GM21825 (cell line): Measurements from ENCODE around the gene TMEM205.

ENCODE experiments used
- ATAC-seq: cut with Tn5 transposase; IDR thresholded peaks from one replicate; pipeline ENCODE4 v1.9.1; 2021; ENCODE audit warnings: mild to moderate bottlenecking, moderate library complexity; ENCODE audit not compliant: unreplicated experiment

TMEM205 gene

DNA sequence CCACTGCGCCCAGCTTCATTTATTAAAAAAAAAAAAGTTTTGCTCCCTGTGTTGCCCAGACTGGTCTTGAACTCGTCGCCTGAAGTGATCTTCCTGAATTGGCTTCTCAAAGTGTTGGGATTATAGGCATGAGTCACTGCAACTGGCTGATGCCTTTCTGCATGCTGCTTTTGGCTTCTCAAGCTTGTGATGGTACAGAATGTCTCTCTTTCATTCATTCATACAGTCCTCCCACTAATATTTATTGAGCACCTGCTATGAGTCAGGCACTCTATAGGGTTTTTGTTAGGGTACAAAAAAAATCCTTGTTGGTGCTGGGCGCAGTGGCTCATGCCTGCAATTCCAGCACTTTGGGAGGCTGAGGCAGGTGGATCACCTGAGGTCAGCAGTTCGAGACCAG is 41.1 kb downstream of the TMEM205 start:
- no peak for ATAC-seq

DNA sequence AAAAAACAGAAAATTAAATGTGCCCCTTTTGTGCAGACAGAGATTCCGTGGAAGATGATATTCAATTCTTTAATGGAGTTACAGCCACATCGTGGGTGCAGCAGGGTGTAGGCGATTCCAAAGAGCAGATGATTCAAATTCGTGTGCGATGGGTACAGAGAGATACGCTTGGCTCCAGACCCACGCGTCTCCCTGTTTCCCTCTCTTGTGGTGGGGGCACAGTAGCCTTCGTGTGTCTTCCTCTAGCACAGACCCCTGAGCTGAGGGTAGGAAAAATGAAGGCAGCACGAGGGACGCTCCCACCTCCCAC is 45.3 kb downstream of the TMEM205 start:
- ATAC-seq: no peak

DNA sequence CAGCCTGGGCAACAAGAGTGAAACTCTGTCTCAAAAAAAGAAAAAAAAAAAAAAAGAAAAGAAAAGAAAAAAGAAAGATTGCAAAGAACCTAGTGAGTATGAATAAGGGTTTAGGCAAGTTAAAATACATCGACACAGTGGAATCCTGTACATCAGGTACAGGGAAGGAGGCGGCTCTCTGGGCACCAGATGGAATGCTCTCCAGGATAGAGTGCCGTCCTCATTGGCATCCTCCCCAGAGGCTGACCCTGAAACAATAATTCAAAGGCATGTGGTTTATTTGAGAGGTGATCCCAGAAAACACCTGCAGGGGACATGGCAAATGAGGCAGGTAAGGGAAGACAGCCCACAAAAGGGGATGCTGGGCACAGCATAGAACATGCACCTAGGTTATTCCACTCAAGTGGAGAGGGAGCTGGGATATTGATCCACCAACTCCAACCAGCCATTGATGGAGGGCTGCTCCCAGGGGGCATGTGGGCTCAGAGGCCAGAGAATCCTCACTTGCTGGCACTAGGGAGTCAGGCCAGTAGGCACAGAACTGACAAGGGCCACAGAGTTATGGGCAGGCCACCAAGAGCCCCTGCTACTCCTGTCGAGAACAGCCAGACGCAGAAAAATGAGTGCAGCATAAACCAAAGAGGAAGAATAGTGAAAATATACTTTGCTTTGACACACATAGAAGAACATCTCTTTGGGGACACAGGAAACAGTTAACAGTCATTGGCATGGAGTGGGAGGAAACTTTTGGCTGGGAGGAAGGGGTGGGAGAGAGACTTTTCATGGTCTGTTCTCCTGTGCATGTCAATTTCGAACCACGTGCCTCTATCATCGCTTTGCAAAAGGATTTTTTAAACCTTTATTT is 45.9 kb downstream of the TMEM205 start:
- no peak for ATAC-seq

DNA sequence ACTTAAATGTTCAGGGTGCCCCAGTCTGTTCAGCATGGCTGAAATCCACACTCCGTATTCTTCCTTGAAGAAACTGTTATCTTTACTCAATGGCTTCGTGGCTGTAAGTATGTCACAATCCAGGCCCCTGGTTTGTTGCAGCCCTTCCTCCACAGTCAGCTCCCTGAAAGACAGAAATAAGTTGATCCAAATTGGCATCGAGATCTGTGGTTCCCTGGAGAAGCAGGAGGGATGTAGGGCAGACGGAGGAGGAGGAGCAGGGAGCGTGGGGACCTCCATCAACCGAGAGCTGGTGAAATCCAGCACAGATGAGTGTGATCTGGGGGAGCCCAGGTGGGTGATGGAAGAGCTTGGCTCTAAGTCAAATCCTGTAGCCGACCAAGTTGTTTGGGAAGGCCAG is 49.8 kb downstream of the TMEM205 start:
- no peak for ATAC-seq

DNA sequence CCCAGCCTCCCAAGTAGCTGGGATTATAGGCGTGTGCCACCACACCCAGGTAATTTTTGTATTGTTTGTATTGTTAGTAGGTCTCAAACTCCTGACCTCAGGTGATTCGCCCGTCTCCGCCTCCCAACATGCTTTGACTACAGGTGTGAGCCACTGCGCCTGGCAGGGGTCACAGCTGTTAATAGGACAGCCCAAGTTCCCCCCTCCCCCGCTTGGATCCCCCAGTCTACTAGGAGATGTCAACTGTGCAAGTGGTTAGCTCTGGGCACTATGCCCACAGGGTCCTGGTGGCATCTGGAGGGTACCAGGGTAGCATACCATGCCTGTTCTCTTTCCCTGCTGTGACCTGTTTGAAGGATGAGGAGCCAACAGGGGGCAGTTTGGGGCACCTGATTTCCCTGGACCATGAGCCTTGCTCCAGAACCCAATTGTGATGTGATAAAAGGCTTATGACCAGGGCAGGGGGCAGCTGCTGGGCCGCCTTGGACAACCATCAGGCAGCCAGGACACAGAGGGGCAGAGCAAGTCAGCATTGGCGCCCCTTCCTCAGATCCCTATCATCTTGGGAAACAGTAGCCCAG is 50.3 kb downstream of the TMEM205 start, which contains the start of gene TSPAN16:
Gene TSPAN16 (plus strand): TSS at position 496 of the 581 bp plus-strand sequence. CDS start 138 bp downstream, outside the sequence.
- ATAC-seq: no peak

DNA sequence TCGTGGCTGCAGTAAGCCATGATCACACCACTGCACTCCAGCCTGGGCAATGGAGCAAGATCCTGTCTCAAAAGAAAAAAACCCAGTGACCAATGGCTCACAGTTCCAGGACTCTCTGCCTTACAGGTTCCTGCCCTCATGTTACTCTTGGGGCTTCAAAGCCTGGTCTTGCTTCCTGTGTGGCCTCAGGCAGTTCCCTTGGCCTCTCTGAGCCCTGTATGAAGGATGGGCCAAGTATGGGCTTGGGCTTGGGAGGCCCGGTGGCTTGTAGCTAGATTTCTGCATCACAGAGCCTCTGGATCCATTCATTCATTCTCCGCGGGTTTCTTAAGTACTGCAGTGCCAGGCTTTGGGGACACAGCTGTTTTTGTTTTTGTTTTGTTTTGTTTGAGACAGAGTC is 50.9 kb downstream of the TMEM205 start:
- ATAC-seq: no peak

DNA sequence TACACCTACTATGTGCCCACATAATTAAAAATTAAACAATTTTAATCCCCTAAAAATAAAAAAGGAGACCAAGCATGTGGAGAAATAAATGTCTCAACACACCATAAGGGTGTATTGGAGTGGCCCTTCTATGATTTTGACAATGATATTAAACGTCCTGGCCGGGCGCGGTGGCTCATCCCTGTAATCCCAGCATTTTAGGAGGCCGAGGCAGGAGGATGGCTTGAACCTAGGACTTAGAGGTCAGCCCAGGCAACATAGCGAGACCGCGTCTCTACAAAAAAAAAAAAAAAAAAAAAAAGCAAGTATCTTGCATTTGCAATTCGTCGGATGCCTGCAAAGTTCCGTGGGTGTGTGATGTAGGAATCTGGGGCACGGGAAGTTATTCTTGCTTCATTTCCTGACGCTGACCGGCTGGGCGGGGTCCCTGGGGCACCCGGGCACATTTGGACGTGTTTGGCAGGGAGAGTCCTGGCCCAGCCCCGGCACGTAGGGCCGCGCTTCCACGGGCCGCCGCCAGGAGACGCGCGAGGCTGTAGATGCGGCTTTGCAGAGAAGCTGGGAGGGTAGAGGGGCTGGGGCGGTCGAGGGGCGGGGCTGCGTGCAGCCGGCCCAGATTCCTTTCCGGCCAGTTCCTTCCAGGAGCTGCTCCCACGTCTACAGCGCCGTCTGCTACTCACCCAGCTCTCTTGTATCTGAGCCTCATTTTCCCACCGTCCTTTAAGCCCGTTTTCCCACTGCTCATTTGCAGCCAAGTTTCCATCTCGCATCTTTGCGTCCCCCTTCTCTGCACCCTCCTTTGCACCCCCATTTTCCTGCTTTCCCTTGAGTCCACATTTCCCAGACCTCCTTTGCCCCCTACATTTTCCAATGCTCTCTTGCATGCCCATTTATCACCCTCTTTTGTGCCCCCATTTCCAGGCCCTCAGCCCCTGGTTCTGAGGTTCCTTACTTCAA is 52.4 kb downstream of the TMEM205 start:
- no peak for ATAC-seq
